MM.1S (cell line): ENCODE measurements around the gene N4BP2L2.

Experiments used
- CTCF ChIP-seq: fragments of 300-600 bp; sonication (generic); IDR thresholded peaks from 2 replicates; pipeline ENCODE4 v1.5.1; 2016; ENCODE audit warnings: antibody characterized with exemption, low read length, mixed read lengths
- EZH2 ChIP-seq: fragments of 300-600 bp; sonication (generic); optimal IDR thresholded peaks from 2 replicates; pipeline ENCODE3; 2017; ENCODE audit warnings: low read depth, mild to moderate bottlenecking, antibody characterized with exemption, low read length, mixed read lengths

- TF ChIP-seq CTCF, result no peak
- no peak for TF ChIP-seq EZH2
Observed at GRCh38 chr13:32413284-32413683, 125.3 kb downstream of the N4BP2L2 start.
